Choroid plexus epithelial cell (primary cell): ENCODE results near the gene RBMX.

Source experiments
- DNase-seq: peaks from one replicate; pipeline ENCODE4 v3.0.0-alpha.2; 2010; ENCODE audit warnings: low read depth
- H3K4me3 ChIP-seq: 2 replicates; pipeline ENCODE4 v1.5.1; 2011; ENCODE audit warnings: low read depth, mild to moderate bottlenecking, control low read depth, low read length, moderate library complexity
- TF ChIP-seq, protein P1 (sequence below): conservative IDR thresholded peaks from 2 replicates; pipeline ENCODE4 v1.5.1; 2011; ENCODE audit warnings: low read depth, mild to moderate bottlenecking, control low read depth, inconsistent platforms, low read length, moderate library complexity

Gene RBMX

GRCh38 chrX:136865270-136866158, 15.0 kb downstream of the RBMX start:
- no peak for DNase-seq
- TF ChIP-seq, protein P1, sequence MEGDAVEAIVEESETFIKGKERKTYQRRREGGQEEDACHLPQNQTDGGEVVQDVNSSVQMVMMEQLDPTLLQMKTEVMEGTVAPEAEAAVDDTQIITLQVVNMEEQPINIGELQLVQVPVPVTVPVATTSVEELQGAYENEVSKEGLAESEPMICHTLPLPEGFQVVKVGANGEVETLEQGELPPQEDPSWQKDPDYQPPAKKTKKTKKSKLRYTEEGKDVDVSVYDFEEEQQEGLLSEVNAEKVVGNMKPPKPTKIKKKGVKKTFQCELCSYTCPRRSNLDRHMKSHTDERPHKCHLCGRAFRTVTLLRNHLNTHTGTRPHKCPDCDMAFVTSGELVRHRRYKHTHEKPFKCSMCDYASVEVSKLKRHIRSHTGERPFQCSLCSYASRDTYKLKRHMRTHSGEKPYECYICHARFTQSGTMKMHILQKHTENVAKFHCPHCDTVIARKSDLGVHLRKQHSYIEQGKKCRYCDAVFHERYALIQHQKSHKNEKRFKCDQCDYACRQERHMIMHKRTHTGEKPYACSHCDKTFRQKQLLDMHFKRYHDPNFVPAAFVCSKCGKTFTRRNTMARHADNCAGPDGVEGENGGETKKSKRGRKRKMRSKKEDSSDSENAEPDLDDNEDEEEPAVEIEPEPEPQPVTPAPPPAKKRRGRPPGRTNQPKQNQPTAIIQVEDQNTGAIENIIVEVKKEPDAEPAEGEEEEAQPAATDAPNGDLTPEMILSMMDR = no peak
- H3K4me3 ChIP-seq = no peak overlapping the region

GRCh38 chrX:136863826-136864225, 16.7 kb downstream of the RBMX start:
- DNase-seq = no peak

GRCh38 chrX:136862546-136862945, 18.0 kb downstream of the RBMX start:
- H3K4me3 ChIP-seq = no peak overlapping the region
- TF ChIP-seq, protein P1 = no peak
- DNase-seq = no peak

More at GRCh38 chrX:136863826-136864225, 16.7 kb downstream of the RBMX start:
- H3K4me3 ChIP-seq = no peak overlapping the region
- TF ChIP-seq, protein P1 = no peak

DNA sequence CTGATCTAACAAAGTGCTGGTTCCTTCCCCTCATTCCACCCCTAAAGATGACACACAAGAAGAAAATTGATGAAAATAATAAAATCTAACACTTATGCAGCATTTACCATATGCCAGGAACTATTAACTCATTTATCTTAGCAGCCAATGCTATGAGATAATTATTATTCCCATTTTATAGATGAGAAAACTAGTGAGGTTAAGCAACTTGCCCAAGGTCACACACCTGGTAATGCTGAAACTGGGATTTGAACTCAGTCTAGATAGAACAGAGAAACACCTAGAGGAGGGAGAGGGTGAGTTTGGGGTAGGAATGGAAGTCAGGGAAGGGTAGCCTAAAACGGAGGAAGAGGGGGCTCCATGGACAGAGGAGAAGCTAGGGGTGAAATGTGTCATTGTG, 18.6 kb downstream of the RBMX start:
- H3K4me3 ChIP-seq = no peak overlapping the region
- TF ChIP-seq, protein P1 = no peak
- DNase-seq = no peak

- no peak for DNase-seq
- TF ChIP-seq, protein P1 = no peak
- no peak overlapping the region for H3K4me3 ChIP-seq
These were observed 22.3 kb downstream of the RBMX start for GRCh38 chrX:136858007-136858756.

DNA sequence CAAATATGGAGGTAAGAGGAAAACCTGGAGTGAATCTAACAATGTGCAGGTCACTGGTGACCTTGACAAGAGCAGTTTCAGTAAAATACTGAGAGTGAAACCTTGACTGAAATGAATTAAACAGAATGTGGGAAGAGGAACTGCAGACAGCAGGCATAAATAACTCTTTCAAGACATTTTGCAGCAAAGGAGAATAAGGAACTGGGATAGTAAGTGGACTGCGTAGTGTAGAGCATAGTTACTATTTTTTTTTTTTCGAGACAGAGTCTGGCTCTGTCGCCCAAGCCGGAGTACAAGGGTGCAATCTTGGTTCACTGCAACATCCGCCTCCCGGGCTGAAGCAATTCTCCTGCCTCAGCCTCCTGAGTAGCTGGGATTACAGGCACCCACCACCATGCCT, 24.0 kb downstream of the RBMX start:
- TF ChIP-seq, protein P1 = no peak
- DNase-seq = no peak
- H3K4me3 ChIP-seq = no peak overlapping the region
